Esophagus mucosa (tissue), 1 donor: ENCODE data around the gene GUF1. TPM values are rescaled to one million over a fixed set of nuclear protein-coding genes. Genes with fewer than 3 reads are reported as not detected.

Experiments used
- ATAC-seq: fragments of 200-7000 bp; cut with Tn5 transposase; one replicate; pipeline ENCODE4 v1.9.1; 2020
- total RNA-seq: library from RNA; stranded (reverse); gene quantifications from one replicate; pipeline ENCODE4 v1.2.4, GENCODE V29; 2023
- donor health status: DM: yes; HTN: yes; CAD: no.

The GUF1 gene, protein sequence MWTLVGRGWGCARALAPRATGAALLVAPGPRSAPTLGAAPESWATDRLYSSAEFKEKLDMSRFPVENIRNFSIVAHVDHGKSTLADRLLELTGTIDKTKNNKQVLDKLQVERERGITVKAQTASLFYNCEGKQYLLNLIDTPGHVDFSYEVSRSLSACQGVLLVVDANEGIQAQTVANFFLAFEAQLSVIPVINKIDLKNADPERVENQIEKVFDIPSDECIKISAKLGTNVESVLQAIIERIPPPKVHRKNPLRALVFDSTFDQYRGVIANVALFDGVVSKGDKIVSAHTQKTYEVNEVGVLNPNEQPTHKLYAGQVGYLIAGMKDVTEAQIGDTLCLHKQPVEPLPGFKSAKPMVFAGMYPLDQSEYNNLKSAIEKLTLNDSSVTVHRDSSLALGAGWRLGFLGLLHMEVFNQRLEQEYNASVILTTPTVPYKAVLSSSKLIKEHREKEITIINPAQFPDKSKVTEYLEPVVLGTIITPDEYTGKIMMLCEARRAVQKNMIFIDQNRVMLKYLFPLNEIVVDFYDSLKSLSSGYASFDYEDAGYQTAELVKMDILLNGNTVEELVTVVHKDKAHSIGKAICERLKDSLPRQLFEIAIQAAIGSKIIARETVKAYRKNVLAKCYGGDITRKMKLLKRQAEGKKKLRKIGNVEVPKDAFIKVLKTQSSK
- total RNA-seq: 18.5 TPM

DNA sequence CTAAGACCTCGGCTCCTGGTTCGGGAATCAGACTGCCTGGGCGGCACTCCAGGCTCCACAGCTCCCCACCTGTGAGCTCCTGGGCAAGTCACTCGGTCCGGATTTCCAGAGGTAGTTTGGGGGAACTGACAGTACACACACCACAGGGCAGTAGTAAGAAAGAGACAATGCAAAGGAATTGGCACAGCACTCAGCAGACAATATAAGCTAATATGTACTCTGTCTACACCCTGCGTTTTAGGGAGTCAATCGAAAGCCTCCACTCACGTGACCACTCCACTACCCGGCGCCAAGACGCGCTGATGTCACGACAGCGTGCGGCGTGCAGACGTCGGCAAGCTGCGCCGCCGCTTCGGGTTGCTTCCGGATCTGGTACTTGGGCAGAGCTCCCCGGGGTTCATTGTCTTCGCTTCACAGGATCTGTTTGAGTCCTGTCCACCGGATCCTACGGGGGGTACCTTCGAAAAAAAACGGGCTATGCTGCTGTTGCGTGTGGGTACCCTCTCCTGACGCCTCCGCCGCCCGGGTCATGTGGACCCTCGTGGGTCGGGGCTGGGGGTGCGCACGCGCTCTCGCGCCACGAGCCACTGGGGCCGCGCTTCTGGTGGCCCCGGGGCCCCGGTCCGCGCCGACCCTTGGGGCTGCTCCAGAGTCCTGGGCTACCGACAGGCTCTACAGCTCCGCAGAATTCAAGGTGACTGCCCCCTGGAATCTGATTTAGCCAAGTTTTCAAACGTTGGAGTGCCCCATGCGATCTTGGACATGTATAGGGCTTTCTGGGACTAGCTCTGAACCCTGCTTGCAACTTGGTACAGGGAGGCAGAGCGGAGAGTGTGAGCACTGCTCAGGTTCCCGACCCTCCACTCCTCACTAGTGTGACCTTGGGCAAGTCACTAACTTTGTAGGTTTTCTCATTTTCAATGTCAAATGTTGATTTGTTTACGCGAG is at the start of gene GUF1:
TSS of gene GUF1 (plus strand) at position 327 of the 948 bp plus-strand sequence. CDS start at position 530, 203 bp downstream.
- peak; percentile 99 for ATAC-seq

DNA sequence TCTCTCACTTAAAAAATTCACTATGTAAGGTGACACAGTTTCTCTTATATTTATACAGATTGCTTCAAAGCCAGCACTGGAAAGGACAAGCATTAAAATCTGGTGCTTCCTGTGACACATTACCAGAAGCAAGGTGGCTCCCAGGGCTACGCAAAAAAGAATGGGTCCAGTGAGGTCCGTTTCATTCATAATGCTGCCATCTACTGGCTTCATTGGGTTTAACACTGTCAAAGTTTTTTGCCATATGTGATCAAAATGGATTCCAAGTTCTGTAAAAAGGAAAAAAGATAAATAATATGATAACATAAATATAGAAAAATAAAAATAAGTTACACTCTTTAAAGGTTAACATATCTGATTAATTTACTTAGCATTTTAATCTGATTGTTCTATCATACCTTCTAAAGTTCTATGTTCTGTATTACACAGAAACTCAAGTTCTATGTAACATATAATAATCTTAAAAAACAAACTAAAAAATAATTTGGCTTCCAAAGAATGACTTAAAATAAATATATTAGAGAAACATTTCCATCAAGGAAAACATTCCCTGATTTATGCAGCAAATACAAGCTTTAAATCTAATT is 48.8 kb upstream of the GUF1 start:
- ATAC-seq: peak; percentile 71

DNA sequence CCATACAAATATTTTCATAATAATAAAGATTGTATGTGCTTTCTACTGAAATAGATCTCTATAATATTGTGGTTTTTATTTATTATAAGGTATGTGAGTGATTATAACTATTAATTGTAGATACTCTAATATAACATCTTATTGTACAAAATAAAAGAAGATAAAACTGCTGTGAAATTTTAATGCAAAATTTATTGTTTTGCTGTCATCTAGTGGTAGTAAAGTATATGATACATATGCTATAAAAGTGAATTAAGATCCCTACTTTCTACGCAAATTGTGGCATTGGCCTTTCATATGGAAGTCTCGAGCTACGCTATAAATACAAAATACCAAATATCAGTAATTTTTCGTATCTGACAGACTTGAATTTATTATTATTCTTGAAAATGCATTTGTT is 46.1 kb upstream of the GUF1 start:
- no peak for ATAC-seq

DNA sequence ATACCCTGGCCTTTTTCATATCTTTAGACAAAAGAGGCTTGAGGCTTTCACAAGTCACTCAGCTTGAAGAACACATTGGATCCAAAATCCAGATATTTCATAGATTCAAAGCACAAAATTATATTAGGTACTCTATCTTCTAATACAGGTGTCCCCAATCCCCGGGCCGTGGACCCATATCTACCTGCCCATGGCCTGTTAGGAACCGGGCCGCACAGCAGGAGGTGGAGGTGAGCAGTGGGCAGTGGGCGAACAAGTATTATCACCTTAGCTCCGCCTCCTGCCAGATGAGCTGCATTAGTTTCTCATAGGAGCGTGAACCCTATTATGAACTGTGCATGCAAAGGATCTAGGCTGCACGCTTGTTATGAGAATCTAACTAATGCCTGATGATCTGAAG is 45.5 kb upstream of the GUF1 start:
- no peak for ATAC-seq

DNA sequence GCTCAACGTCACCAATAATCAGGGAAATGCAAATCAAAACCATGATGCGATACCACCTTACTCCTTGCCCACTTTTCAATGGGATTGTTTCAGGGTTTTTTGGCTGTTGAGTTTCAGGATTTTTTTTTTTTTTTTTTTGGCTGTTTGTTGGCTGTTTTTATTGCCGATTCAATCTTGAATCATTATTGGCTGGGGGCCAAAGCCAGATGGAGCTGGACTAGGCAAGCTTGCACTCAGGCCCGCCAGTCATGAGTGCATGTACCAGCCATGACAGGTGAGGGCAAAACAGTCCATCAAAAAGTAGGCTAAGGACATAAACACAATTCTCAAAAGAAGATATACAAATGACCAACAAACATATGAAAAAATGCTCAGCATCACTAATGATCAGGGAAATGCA is 40.1 kb upstream of the GUF1 start:
- no peak for ATAC-seq

DNA sequence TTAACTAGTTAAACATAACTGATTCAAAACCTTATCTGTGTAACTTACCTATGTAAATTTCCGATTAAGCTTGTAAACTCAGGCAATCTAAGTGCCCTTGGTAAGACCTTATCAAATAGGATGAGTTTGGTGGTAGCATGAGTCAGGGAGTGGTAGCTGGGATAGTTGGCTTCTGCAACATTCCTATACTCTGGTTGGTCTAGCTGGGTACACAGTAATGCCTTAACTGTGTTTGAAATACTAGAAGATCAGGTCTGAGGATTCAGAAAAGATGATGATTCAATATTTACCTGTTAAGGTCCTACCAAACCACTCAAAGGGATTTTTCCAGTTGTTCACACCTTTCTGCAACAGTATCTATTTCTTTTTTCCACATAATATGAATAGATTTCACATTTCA is 32.1 kb upstream of the GUF1 start:
- ATAC-seq: no peak

DNA sequence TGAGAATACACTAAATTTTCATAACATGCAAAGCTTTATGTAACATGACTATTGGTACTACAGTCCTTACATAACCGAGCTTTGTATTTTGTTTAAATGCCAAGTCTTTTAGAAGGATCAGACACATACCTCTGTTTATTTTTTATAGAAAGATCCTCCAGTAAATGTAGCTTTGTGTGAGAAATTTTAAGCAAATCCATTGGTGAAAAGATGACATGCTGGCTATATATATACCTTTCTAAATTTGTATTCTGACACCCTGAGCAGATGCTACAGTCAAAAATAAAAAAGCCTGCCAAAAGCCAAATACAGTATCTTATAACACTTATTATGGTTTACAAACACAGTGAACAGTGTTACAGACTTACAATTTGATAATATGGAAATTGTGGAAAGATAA is 26.8 kb upstream of the GUF1 start, which contains the start of gene YIPF7:
TSS of gene YIPF7 (minus strand) at position 201 of the 400 bp plus-strand sequence. CDS start 1,525 bp downstream, outside the sequence.
- ATAC-seq: no peak

DNA sequence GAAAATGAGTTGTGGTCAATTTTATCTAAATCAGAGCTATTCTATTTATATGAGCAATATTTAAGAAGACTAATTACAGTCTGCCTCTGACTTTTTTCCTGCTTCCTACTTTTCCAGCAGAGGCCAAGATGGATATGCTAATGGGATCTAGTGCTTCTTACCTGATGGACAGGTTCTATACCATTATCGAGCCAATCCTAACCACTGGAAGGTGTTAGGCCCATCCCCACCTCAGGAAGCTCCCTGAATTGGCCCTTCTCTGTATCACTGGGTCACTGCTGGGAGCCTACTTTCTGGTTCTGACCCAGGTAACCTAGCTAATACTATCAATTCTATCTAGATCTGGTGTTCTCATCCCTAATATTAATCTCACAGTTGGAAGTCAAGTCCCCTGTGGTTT is 26.2 kb upstream of the GUF1 start:
- ATAC-seq: no peak

DNA sequence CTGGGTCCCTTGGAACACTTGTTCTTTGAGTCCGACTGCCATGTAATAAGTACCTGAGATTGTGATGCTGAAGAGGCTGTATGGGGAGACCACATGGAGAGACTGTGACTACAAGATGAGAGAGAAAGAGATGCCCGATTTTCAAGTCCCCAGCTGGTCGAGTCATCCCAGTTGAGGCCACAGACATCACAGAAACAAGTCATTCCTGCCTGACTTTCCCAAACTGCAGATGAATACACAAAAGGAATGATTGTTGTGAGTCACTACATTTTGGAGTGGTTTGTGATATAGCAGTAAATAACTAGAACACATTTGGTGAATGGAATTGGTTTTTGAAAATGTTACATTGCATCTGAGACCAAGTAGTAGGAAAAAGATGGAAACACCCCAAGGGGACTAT is 17.8 kb upstream of the GUF1 start:
- no peak for ATAC-seq

DNA sequence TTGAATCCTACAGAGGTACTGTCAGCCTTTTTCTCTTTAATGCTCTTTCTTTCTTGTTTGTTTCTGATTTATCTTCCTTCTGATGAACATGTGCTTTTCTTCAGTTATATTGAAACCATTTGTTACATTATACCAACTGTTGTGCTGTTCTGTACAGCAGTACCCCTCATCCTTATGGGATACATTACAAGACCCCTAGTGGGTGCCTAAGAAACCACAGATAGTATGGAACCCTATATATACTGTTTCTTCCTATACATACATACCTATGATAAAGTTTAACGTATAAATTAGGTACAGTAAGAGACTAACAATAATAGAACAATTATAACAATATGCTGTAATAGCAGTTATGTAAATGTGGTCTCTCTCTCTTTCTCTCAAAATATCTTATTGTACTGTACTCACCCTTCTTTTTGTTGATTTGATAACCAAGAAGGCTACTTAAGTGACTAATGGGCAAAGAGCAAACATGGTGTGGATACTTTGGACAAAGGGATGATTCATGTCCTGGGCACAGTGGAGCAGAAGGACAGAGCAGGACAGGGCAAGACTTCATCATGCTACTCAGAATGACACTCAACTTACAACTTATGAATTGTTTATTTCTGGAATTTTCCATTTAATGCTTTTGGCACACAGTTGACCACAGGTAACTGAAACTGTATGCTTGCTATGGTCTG is 16.1 kb upstream of the GUF1 start:
- no peak for ATAC-seq

DNA sequence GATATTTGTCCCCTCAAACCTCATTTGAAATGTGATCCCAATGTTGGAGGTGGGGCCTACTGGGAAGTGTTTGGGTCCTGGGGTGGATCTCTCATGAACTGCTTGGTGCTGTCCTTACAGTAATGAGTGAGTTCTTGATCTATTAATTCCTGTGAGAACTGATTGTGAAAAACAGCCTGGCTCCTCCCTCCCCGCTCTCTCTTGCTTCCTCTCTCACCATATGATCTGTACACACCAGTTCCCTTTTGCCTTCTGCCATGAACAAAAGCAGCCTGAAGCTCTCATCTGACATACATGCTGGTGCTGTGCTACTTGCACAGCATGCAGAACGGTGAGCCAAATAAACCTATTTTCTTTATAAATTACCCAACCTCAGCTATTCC is 15.6 kb upstream of the GUF1 start:
- no peak for ATAC-seq

DNA sequence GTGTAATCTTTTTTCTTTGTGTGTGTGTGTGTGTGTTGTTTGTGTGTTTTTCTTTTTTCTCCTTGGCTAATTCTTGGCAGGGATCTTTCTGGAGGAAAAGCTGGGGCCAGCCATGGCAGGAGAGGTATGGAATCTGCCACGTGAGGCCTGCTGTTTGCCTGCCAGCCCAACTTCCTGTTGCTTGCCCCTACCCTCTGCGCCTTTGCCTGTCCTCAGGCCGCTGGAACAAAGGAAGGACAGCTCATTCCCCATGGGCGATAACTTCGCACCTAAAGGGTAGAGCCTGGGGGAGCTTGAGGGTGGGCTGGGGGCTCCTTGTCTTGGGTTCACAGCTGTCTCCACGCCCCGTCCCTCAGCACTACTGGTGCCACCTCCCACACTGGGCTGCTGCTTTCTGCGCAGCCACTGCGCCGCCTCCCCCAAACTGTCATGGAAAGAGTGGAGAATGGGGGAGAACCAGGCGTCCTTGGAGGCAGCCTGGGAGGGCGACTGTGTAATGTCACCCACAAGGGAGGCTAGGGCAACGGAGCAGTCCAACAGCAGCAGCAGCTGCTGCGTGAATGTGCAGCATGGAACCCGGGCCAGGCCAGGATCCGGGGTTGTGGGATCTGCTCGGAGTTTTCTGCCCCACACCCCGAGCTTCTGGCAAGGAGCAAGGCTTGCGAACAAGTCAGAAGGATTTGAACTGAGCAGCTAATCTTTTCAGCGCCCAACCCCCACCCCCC is 14.5 kb upstream of the GUF1 start:
- no peak for ATAC-seq

DNA sequence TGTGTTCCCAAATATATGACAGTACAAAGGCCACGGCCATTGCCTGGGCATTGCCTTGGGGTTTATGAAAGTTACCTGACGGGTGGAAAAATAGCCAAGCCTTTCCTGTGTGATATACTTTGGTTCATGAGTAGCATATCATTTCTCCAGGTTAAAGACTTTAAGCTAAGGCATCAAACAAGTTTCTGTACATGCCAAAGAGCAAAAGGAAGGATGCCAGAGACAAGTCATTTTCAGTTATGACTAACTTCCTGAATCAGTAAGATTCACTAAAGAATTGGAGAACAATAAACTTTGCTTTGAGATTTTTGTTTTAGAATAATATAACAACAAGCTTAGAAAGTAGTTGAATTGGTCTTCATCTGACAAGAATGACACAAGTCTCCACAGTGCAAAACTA is 9.7 kb upstream of the GUF1 start:
- ATAC-seq: no peak

DNA sequence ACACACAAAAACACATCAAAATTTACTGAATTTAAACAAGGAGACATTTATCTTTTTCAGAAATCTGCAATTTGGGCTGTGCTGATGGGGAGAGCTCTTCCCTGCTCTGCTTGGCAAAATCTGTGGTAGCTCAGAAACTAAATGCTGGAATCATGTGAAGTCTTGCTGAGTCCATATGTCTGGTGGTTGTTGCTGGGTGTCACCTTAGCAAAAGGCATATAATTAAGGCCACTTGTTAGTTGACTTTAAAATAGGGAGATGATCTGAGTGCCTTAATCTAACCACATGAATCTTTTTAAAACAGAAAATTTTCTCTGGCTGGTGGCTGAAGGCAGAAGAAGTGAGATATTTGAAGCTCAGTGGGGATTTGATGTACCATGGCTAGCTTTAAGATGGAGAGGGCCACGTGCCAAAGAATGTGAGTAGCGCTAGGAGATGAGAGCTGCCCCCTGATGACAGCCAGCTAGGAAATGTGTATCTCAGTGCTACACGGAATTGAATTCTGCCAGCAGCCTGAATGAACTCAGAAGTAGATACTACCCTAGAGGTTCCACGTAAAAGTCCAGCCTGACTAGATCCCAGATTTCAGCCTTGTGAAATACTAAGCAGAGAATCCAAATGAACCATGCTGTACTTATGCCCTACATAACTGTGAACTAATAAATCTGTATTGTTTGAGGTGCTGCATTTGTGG is 7.6 kb upstream of the GUF1 start:
- ATAC-seq: no peak

DNA sequence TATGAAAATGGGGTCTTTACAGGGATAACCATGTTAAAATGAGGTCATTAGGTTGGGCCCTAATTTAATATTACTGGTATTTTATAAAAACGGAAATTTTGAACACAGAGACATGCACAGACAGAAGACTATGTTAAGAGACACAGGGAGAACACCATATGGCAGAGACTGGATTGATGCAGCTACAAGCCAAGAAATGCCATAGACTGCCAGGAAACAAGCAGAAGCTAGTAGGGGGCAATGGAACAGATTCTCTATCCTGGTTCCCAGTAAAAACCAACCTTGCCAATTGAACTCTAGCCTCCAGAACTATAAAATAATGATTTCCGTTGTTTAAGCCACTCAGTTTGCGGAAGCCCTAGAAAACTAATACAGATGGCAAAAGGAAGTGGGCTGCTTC is 6.6 kb upstream of the GUF1 start:
- ATAC-seq: no peak

DNA sequence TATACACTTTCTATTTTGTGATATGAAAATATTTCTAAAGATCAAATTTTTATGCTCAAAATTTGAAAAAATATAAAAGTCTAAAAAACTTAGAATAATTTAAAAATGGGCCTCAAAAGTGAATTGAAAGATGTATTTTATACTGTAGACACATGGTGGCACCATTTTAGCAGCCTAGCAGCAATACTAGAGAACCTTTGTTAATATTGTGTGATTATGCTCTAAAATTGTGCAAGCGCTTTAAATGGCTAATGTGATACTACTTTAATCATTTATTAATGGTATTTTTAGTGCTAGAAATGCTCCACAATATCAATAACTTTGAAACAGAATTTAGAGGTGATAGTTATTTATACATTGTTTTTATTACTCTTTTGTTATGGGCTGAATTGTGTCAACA is 3.7 kb upstream of the GUF1 start:
- no peak for ATAC-seq

DNA sequence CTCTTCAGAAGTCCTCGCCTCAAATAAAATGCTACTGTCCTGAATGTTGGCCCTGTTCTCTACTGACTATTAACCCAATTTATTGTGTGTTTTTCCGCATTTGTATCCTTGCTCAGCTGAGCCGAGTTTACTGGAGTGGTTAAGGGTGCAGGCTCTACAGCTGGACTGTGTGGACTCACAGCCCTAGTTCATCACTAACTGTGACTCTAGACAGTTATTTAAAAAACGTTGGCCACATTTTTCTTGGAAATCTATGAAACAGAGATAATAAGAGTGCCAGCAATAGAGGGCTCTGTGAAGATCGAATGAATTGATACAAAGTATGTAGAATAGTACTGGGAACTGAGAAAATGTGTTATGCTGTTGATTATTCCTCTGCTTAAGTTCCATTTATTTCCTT is 2.9 kb upstream of the GUF1 start:
- ATAC-seq: no peak

DNA sequence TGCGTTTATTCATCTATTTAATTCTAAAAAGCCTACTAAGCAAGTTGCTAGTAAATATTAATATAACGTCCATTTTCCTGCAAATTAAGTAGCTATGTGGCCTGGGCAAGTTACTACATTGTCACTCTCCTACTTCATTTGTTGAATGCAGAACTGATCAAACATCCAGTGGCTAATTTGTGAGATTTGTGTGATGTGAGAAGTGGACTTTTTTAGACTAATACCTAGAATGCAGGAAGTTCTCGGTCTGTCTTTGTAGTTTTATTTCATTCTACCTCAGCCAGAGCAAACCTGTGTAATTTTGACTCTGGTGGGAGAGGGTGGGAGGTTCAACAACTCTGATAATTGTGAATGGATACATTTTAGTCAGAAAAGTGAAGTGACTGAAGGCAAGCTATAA is 840 bp downstream of the GUF1 start:
- no peak for ATAC-seq

DNA sequence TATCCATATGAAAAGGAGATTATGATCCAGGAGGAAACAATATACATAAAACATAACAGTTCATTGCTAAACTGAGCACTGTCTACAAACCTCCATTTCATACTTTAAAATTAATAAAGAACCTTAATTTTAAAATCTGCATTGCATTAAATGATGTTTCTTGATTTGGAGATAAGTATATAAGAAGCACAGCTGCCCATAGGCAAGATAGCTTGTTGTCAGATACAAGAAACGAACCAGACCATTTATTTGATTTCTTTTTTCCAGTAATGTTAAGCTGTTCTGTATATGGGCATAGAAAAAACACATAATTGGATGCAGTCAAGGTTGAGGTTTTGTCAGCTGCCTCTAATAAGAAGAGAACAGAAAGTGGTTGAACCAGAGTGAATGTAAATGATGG is 6.4 kb downstream of the GUF1 start:
- no peak for ATAC-seq

DNA sequence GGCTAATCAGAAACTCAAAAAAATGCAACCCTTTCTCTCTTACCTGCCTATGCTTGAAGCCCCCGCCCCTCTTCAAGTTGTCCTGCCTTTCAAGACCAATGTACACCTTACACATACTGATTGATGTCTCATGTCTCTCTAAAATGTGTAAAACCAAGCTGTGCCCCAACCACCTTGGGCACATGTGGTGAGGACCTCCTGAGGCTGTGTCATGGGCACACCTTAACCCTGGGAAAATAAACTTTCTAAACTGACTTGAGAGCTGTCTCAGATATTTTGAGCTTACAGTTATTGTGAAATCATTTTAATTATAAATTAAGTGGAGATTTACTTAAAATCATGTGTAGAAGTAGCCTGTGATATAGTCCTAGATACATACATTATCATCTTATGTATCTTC is 22.2 kb downstream of the GUF1 start:
- no peak for ATAC-seq

DNA sequence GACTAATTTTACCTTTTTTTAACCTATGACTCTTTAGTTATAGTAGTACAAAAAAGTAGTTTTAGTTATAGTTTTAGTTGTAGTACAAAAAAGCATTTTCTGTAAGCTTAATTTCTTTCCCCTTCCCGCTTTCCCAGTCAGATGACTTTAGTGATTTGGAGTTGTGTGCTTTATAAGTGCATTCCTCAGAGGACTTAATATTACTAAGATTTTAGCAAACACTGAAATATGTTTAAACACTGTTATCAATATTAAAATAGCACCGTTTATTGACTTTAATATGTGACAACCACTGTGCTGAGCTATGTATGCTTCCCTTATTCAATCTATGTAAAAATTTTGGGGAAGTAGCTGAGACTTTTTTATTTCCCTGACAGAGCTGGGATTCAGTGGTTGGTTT is 22.8 kb downstream of the GUF1 start:
- no peak for ATAC-seq
